ENCODE measurements around the gene P3H2.

P3H2 gene

GRCh38 chr3:189941679-189942078 lies 179.0 kb downstream of the P3H2 start:
- no peak for DNase-seq

GRCh38 chr3:189941125-189941524 lies 179.6 kb downstream of the P3H2 start:
- no peak for DNase-seq

GRCh38 chr3:189937302-189938127 lies 183.2 kb downstream of the P3H2 start:
- DNase-seq, result no peak

GRCh38 chr3:189936201-189936945 lies 184.3 kb downstream of the P3H2 start:
- DNase-seq, result no peak

- no peak for DNase-seq
Measured at GRCh38 chr3:189927975-189928895, 192.5 kb downstream of the P3H2 start.

GRCh38 chr3:189921770-189922169 lies 198.9 kb downstream of the P3H2 start:
- no peak for DNase-seq

- no peak for DNase-seq
Measured at GRCh38 chr3:189914799-189915198, 205.9 kb downstream of the P3H2 start.

- DNase-seq, result no peak
Measured at GRCh38 chr3:189911001-189911400, 209.7 kb downstream of the P3H2 start.

GRCh38 chr3:189909573-189909972 lies 211.1 kb downstream of the P3H2 start:
- DNase-seq, result no peak

GRCh38 chr3:189909139-189909538 lies 211.6 kb downstream of the P3H2 start:
- no peak for DNase-seq

- no peak for DNase-seq
Measured at GRCh38 chr3:189908646-189909045, 212.1 kb downstream of the P3H2 start.

GRCh38 chr3:189907803-189908202 lies 212.9 kb downstream of the P3H2 start:
- DNase-seq, result no peak

Data from retina (tissue), 1 donor.